ENCODE data around the gene DOLK. TPM values are rescaled to one million over a fixed set of nuclear protein-coding genes. Genes with fewer than 3 reads are reported as not detected.
"Not testable (repeated sequence)": the region's sequence is repeated elsewhere in the genome, so short reads cannot be mapped to it uniquely, and the experiment has no call there.

The DOLK gene
- total RNA-seq, 2 experiments from 2014 or later = 4.8 to 5.0 TPM

GRCh38 chr9:128946571-128947276 lies 679 bp downstream of the DOLK start:
- Mint-ChIP-seq H3K4me1 (peaks cover 28% of the 10 kb centered on the region), H3K27me3 (no peaks in the 10 kb centered on the region), H3K4me3 (peak overlapping the region; percentile 89), H3K36me3 (ENCODE audit: low read depth) (peaks cover 30% of the 10 kb centered on the region), H3K9me3 (ENCODE audit: low read depth) (no peaks in the 10 kb centered on the region), H3K27ac (peak overlapping the region; percentile 95)
- ChIA-PET CTCF (interaction anchor here (1.0 kb wide), 1 partner anchor 18 kb away, joined by 4 read pairs; no protein-coding TSS in a partner anchor), POLR2A (interaction anchor here (0.6 to 0.7 kb wide), 3 partner anchors 7 to 201 kb away, joined by 3 read pairs; no protein-coding TSS in a partner anchor)
- ATAC-seq = peak; percentile 27
- intact Hi-C loops (cut with DNase I, micrococcal nuclease) = loop anchor here (1.0 to 5.0 kb wide), 20 partner anchors 44 to 696 kb away; partner anchors contain the start of genes LRRC8A (in 2 of the 2), SET (in 2 of the 2), DOLPP1 (in 1 of the 2) and DYNC2I2 (in 1 of the 2)
- peak; percentile 31 for DNase-seq

GRCh38 chr9:128945798-128946501 lies 1.5 kb downstream of the DOLK start:
- intact Hi-C loops (cut with DNase I, micrococcal nuclease) = loop anchor here (2.0 to 5.0 kb wide), 3 partner anchors 43 to 574 kb away; partner anchors contain the start of genes SET (in 1 of the 2) and URM1 (in 1 of the 2)
- no peaks in the 10 kb centered on the region for H3K9me3 Mint-ChIP-seq (ENCODE audit: low read depth)
- peaks cover 23% of the 10 kb centered on the region for H3K4me1 Mint-ChIP-seq
- ATAC-seq (no peak), DNase-seq (no peak)
- H3K36me3 Mint-ChIP-seq (ENCODE audit: low read depth) = peaks cover 24% of the 10 kb centered on the region
- POLR2A ChIA-PET = interaction anchor here (0.7 to 1.1 kb wide), 3 partner anchors 146 to 647 kb away, joined by 3 to 6 read pairs (median 4); no protein-coding TSS in a partner anchor
- H3K27ac Mint-ChIP-seq = peak overlapping the region; percentile 95
- peak overlapping the region; percentile 89 for H3K4me3 Mint-ChIP-seq
- CTCF ChIA-PET = interaction anchor here (0.7 to 1.0 kb wide), 2 partner anchors 17 to 19 kb away, joined by 3 to 5 read pairs; no protein-coding TSS in a partner anchor
- H3K27me3 Mint-ChIP-seq = no peaks in the 10 kb centered on the region

GRCh38 chr9:128944966-128945365 lies 2.4 kb downstream of the DOLK start:
- not testable (repeated sequence) for H3K27ac Mint-ChIP-seq; H3K4me3 Mint-ChIP-seq; H3K9me3 Mint-ChIP-seq (ENCODE audit: low read depth); H3K27me3 Mint-ChIP-seq; ATAC-seq; DNase-seq
- Mint-ChIP-seq H3K36me3 (ENCODE audit: low read depth) (peaks cover 19% of the 10 kb centered on the region), H3K4me1 (peaks cover 20% of the 10 kb centered on the region)
- intact Hi-C loops (cut with DNase I, micrococcal nuclease) = loop anchor here (5.0 kb wide), 2 partner anchors 258 to 573 kb away; partner anchors contain the start of genes SET (in 1 of the 2) and URM1 (in 1 of the 2)
- CTCF ChIA-PET = interaction anchor here (1.0 to 1.1 kb wide), 2 partner anchors 16 to 67 kb away, joined by 3 to 5 read pairs; no protein-coding TSS in a partner anchor
- POLR2A ChIA-PET = interaction anchor here (0.8 to 1.1 kb wide), 2 partner anchors 145 to 170 kb away, joined by 3 to 6 read pairs; no protein-coding TSS in a partner anchor

GRCh38 chr9:128943832-128944620 lies 3.4 kb downstream of the DOLK start:
- ChIA-PET CTCF (interaction anchor here (0.8 kb wide), 1 partner anchor 524 kb away, joined by 3 read pairs; no protein-coding TSS in a partner anchor), POLR2A (no interaction called here)
- Mint-ChIP-seq H3K4me3 (no peak overlapping the region), H3K9me3 (ENCODE audit: low read depth) (no peaks in the 10 kb centered on the region), H3K27ac (no peak overlapping the region), H3K36me3 (ENCODE audit: low read depth) (peaks cover 15% of the 10 kb centered on the region), H3K4me1 (peaks cover 20% of the 10 kb centered on the region), H3K27me3 (no peaks in the 10 kb centered on the region)
- DNase-seq = no peak
- ATAC-seq = no peak
- intact Hi-C loops (cut with DNase I, micrococcal nuclease) = no loop called here

GRCh38 chr9:128940946-128941755 lies 6.3 kb downstream of the DOLK start:
- ChIA-PET CTCF (interaction anchor here (0.6 kb wide), 1 partner anchor 13 kb away, joined by 4 read pairs; no protein-coding TSS in a partner anchor), POLR2A (no interaction called here)
- Mint-ChIP-seq H3K36me3 (ENCODE audit: low read depth) (peaks cover 7% of the 10 kb centered on the region), H3K4me3 (no peak overlapping the region), H3K4me1 (peaks cover 8% of the 10 kb centered on the region), H3K9me3 (ENCODE audit: low read depth) (no peaks in the 10 kb centered on the region), H3K27ac (no peak overlapping the region), H3K27me3 (no peaks in the 10 kb centered on the region)
- DNase-seq (no peak), ATAC-seq (no peak)
- intact Hi-C loops (cut with DNase I, micrococcal nuclease) = no loop called here

- POLR2A ChIA-PET = no interaction called here
Observed at GRCh38 chr9:128940271-128940921, 7.0 kb downstream of the DOLK start.

GRCh38 chr9:128937310-128938165 lies 9.9 kb downstream of the DOLK start:
- Mint-ChIP-seq H3K9me3 (ENCODE audit: low read depth) (no peaks in the 10 kb centered on the region), H3K27me3 (no peaks in the 10 kb centered on the region), H3K27ac (no peak overlapping the region), H3K4me1 (no peaks in the 10 kb centered on the region), H3K36me3 (ENCODE audit: low read depth) (no peaks in the 10 kb centered on the region), H3K4me3 (no peak overlapping the region)
- CTCF ChIA-PET = interaction anchor here (0.6 to 2.7 kb wide), 3 partner anchors 9 to 215 kb away, joined by 3 to 11 read pairs (median 4); no protein-coding TSS in a partner anchor
- ATAC-seq (no peak), DNase-seq (no peak)
- POLR2A ChIA-PET = interaction anchor here (0.7 kb wide), 1 partner anchor 145 kb away, joined by 6 read pairs; no protein-coding TSS in a partner anchor
- intact Hi-C loops (cut with DNase I, micrococcal nuclease) = no loop called here

More at GRCh38 chr9:128940271-128940921, 7.0 kb downstream of the DOLK start:
- intact Hi-C loops (cut with DNase I, micrococcal nuclease) = no loop called here
- no peaks in the 10 kb centered on the region for H3K4me1 Mint-ChIP-seq
- no peak overlapping the region for H3K27ac Mint-ChIP-seq
- ATAC-seq (no peak), DNase-seq (no peak)
- CTCF ChIA-PET = no interaction called here
- no peaks in the 10 kb centered on the region for H3K9me3 Mint-ChIP-seq (ENCODE audit: low read depth)
- H3K27me3 Mint-ChIP-seq = no peaks in the 10 kb centered on the region
- H3K36me3 Mint-ChIP-seq (ENCODE audit: low read depth) = peaks cover under 1% of the 10 kb centered on the region
- no peak overlapping the region for H3K4me3 Mint-ChIP-seq

GRCh38 chr9:128936171-128936865 lies 11.1 kb downstream of the DOLK start:
- no peak for ATAC-seq
- DNase-seq = no peak
- intact Hi-C loops (cut with DNase I, micrococcal nuclease) = no loop called here
- Mint-ChIP-seq H3K27ac (no peak overlapping the region), H3K4me3 (no peak overlapping the region), H3K9me3 (ENCODE audit: low read depth) (no peaks in the 10 kb centered on the region), H3K36me3 (ENCODE audit: low read depth) (no peaks in the 10 kb centered on the region), H3K4me1 (no peaks in the 10 kb centered on the region), H3K27me3 (no peaks in the 10 kb centered on the region)
- POLR2A ChIA-PET = interaction anchor here (0.7 to 1.2 kb wide), 2 partner anchors 12 to 146 kb away, joined by 3 to 6 read pairs; no protein-coding TSS in a partner anchor
- CTCF ChIA-PET = interaction anchor here (0.7 to 1.2 kb wide), 3 partner anchors 9 to 473 kb away, joined by 3 to 5 read pairs (median 5); no protein-coding TSS in a partner anchor

GRCh38 chr9:128933731-128934130 lies 13.7 kb downstream of the DOLK start:
- no peaks in the 10 kb centered on the region for H3K36me3 Mint-ChIP-seq (ENCODE audit: low read depth)
- H3K27me3 Mint-ChIP-seq = no peaks in the 10 kb centered on the region
- ATAC-seq (no peak), DNase-seq (no peak)
- ChIA-PET POLR2A (no interaction called here), CTCF (interaction anchor here (1.0 kb wide), 1 partner anchor 22 kb away, joined by 3 read pairs; no protein-coding TSS in a partner anchor)
- no peaks in the 10 kb centered on the region for H3K9me3 Mint-ChIP-seq (ENCODE audit: low read depth)
- intact Hi-C loops (cut with DNase I, micrococcal nuclease) = no loop called here
- H3K27ac Mint-ChIP-seq = no peak overlapping the region
- no peaks in the 10 kb centered on the region for H3K4me1 Mint-ChIP-seq
- H3K4me3 Mint-ChIP-seq = no peak overlapping the region
